Stimulated activated CD4-positive, alpha-beta T cell treated with anti-CD3 and anti-CD28 coated beads, Interleukin-1b, Interleukin-23, amount 100 ng/mL, for 4 hours (primary cell): ENCODE data around the gene ZNF212.
A peak's percentile ranks its signal among the peaks of the same experiment; 100 is the strongest.
"Not testable (repeated sequence)": the region's sequence is repeated elsewhere in the genome, so short reads cannot be mapped to it uniquely, and the experiment has no call there.

Source experiments
- DNase-seq, 2 donors: peaks; one replicate each; pipeline ENCODE4 v3.0.0-alpha.2; 2020; ENCODE audit warnings: low read depth in 2 of 2

Gene ZNF212

DNA sequence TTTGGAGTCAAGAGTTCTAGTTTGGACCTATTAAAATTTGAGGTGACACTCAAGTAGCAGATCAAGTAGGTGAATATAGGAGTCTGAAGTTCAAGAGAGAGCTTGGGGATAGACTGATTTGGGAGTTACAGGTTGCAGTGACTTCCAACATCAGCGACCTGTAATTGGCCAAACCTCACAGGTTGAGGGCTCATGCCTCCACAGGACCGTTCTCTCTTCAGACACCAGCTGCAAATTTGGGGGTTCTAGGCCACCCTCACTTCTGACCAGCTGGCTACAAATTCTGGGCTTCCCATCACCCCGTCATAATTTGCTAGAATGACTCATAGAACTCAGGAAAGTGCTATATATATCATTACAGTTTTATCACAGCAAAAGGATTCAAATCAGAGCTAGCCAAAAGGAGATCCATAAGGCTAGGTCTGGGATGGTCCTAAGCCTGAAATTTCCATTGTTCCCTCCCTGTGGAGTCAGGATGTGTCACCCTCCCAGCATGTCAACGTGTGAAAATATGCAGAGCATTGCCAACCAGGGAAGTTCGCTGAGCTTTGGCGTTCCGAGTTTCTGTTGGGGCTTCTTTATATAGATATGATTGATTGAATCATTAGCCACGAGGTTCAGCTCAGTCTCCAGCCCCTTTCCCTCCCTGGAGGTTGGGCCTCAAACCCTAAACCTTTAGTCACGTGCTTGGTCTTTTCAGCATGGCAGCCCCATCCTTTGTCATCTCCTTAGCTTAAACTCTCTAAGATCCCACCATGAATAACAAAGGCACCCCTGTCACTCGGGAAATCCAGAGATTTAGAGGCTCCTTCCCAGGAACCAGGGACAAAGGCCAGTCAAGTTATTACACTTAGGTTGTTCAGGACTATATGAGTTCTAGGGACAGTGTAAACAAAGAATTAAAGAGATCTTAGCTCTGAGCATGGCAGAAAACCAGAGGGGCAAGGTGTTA is 20.7 kb upstream of the ZNF212 start:
- no peak for DNase-seq

DNA sequence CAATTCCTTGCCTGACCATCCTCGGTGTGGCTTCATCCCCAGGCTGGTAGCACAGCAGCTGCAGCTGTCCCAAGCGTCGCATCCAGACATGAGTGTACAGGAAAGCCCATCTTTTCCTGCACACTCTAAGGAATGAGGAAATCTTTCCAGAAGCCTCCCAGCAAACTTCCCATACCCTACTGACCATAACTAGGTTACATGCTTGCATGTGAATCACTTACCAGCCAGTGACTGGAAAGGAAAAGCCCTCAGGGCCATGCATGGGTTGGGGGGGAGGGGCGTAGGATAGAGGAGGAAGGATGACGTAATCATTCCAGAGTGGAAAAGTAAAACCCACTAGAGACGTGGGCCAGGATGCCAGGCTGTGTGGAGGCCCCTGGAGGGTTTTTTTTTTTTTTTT is 18.9 kb upstream of the ZNF212 start:
- DNase-seq = no peak

GRCh38 chr7:149223176-149223575 is 16.3 kb upstream of the ZNF212 start:
- no peak for DNase-seq

- no peak for DNase-seq
Observed at GRCh38 chr7:149223761-149224160, 15.7 kb upstream of the ZNF212 start.

DNA sequence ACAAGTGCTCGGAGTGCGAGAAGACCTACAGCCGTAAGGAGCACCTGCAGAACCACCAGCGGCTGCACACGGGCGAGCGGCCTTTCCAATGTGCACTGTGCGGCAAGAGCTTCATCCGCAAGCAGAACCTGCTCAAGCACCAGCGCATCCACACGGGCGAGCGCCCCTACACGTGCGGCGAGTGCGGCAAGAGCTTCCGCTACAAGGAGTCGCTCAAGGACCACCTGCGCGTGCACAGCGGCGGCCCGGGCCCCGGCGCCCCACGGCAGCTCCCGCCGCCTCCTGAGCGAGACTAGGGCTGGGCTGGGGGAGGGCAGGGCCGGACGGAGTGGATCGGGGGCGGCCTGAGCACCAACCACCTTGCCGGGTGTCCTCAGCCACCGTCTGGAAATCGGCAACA is 15.1 kb upstream of the ZNF212 start:
- no peak for DNase-seq

GRCh38 chr7:149225106-149225505 is 14.3 kb upstream of the ZNF212 start:
- DNase-seq = no peak

DNA sequence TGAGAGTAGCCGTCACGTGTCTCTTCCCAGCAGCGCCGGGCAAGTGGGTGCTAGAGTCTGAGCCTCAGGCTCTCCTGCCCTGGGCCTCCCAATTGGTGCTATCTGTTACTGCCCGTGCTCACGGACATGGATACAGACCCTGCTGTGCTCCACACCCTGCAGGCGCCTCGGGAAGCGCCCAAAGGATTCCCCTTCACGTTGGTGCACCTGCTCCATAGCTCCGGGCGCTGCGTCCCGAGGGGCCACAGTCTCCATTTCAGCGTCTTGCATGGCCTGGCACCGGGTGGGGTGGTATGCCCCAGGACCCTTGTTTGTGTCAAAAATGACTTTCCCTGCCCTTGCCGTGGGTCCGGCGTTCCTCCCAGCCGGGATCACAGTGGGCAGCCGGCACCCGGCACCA is 13.8 kb upstream of the ZNF212 start:
- no peak for DNase-seq

DNA sequence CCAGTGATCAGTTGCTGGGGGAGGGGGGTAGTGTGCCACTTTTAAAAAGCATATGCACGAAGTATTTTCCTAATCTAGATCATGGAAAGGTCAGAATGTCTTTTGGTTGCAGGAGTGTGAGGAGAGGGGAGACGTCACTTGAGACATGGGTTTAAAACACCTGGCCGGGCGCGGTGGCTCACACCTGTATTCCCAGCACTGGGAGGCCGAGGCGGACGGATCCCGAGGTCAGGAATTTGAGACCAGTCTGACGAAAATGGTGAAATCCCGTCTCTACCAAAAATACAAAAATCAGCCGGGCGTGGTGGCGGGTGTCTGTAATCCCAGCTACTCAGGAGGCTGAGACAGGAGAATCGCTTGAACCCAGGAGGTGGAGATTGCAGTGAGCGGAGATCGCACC is 13.1 kb upstream of the ZNF212 start:
- not testable (repeated sequence) for DNase-seq

GRCh38 chr7:149226840-149227494 is 12.5 kb upstream of the ZNF212 start:
- DNase-seq = no peak

DNA sequence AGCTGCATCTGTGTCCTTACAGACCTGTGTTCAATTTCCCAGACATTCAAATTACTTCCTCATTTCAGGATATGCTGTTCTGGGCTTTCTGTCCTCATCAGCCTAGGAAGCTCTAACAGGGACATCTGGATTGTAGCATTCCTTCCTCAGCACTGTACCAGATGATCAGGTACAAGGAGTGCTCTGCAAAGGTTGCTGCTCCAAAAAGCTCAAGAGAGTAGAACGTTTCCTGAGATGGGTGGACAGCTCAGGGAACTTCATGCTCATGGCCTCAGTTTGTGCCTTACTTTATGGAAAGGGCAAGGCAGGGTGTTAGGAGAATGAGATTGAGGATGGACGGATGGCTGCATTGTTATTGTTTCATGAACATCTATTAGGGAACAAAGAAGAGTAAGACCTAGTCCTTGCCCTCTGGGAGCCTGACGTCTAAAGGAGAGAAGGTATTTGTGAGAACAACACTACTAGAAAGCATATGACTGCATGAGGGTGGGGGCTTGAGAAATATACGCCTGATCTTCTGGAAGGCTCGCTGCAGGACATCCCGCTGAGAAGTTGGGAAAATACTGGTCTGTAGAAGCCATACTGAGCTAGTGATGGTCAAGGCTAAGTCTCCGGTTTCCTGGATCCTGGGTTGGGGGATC is 10.5 kb upstream of the ZNF212 start:
- DNase-seq = no peak

DNA sequence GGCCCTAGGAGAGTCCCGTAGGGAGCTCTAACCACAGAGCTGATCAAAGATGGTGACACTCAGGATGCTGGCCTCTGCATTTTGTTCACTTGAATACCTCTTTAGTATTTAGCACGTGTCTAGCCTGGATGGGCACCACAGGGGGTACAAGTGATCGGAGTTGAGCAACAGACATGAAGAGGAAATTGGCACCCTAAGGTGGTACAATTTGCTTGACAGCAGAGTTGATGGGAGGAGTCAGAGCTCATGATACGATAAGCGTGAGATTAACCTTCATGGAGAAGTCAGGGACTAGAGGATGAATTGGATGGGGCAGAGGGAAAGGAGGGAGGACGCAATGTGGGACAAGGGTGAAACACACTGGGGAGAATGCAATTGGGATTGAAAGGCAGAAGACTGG is 9.9 kb upstream of the ZNF212 start:
- no peak for DNase-seq

GRCh38 chr7:149232362-149232761 is 7.1 kb upstream of the ZNF212 start:
- DNase-seq = no peak

DNA sequence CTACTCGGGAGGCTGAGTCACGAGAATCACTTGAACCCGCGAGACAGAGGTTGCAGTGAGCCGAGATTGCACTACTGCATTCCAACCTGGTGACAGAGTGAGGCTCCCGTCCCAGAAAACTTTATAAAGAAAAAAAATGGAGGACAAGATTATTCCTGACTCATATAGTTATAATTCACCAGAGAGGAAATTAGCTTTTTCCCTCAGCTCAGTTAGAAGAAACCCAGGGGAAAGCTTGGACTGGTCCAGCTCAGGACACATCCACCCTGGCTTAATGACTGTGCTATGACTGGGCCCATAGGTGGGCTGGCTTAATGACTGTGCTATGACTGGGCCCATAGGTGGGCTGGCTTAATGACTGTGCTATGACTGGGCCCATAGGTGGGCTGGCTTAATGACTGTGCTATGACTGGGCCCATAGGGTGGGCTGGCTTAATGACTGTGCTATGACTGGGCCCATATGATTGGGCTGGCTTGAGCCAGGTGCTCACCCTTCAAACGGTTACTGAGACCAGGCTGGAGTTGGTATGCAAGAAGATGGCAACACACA is 5.7 kb upstream of the ZNF212 start:
- DNase-seq = not testable (repeated sequence)

GRCh38 chr7:149237502-149237901 is 1.9 kb upstream of the ZNF212 start:
- DNase-seq = no peak

DNA sequence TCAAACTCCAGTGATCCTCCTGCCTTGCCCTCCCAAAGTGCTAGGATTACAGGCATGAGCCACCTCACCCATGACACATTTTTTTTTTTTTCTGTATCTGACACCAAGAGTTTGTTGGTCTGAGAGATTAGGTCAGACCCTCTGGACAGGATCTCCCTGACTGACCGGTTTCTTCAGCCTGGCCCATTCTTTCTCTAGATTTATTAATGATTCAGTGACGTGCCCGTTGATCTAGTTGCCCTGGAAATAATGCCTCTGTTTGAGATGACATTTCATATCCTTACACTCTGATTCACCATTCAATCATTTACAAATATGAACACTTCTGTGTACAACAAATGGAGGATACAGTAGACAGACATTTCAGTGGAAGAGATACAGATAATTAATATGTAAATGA is 1.4 kb upstream of the ZNF212 start:
- no peak for DNase-seq

- no peak for DNase-seq
Observed at GRCh38 chr7:149240637-149241036, 1.2 kb downstream of the ZNF212 start.

GRCh38 chr7:149241696-149242095 is 2.2 kb downstream of the ZNF212 start:
- DNase-seq = no peak

DNA sequence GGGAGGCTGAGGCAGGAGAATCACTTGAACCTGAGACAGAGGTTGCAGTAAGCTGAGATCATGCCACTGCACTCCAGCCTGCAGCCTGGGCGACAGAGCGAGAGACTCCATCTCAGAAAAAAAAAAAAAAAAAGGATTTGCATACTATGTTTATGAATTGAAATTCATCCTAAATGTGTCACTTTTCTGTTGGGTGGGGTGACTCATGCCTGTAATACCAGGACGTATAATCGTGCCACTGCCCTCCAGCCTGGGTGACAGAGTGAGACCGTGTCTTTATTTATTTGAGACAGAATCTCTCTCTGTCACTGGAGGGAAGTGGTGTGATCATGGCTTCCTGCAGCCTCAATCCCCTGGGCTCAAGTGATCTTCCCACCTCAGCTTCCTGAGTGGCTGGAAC is 5.8 kb downstream of the ZNF212 start:
- peak; percentile 3 to 13 for DNase-seq

GRCh38 chr7:149245744-149246143 is 6.3 kb downstream of the ZNF212 start:
- DNase-seq = no peak

GRCh38 chr7:149248777-149249176 is 9.3 kb downstream of the ZNF212 start:
- no peak for DNase-seq

- DNase-seq = not testable (repeated sequence)
Observed at GRCh38 chr7:149250151-149250550, 10.7 kb downstream of the ZNF212 start.

- DNase-seq = not testable (repeated sequence)
Observed at GRCh38 chr7:149251518-149251917, 12.1 kb downstream of the ZNF212 start.
